H9 (cell line): ENCODE data around the gene ZNF407. TPM values are rescaled to one million over a fixed set of nuclear protein-coding genes. Genes with fewer than 3 reads are reported as not detected.

Experiments used
- DNase-seq: peaks from one replicate; pipeline ENCODE4 v3.0.0-alpha.2; 2017
- H2AFZ ChIP-seq: one replicate; pipeline ENCODE4 v1.6.1; 2013; ENCODE audit warnings: mild to moderate bottlenecking, low read length, control low read depth, moderate library complexity
- H2AK5ac ChIP-seq: 2 replicates; pipeline ENCODE4 v1.6.1; 2013; ENCODE audit warnings: low read length, control low read depth, mixed read lengths; ENCODE audit not compliant: insufficient read length
- H2BK120ac ChIP-seq: one replicate; pipeline ENCODE4 v1.6.1; 2013; ENCODE audit warnings: low read depth, mild to moderate bottlenecking, low read length, control low read depth, inconsistent platforms; ENCODE audit not compliant: poor library complexity, severe bottlenecking
- H2BK12ac ChIP-seq: 2 replicates; pipeline ENCODE4 v1.6.1; 2013; ENCODE audit warnings: low read length, control low read depth, mixed read lengths, low read depth; ENCODE audit not compliant: insufficient read length
- H2BK15ac ChIP-seq: 2 replicates; pipeline ENCODE4 v1.6.1; 2013; ENCODE audit warnings: low read depth, low read length, control low read depth
- H2BK20ac ChIP-seq: one replicate; pipeline ENCODE4 v1.6.1; 2013; ENCODE audit warnings: low read depth, mild to moderate bottlenecking, low read length, control low read depth, inconsistent platforms; ENCODE audit not compliant: poor library complexity, severe bottlenecking
- H2BK5ac ChIP-seq: 2 replicates; pipeline ENCODE4 v1.6.1; 2013; ENCODE audit warnings: low read length, control low read depth, mixed read lengths; ENCODE audit not compliant: insufficient read length
- H3K14ac ChIP-seq: 2 replicates; pipeline ENCODE4 v1.6.1; 2013; ENCODE audit warnings: low read length, control low read depth; ENCODE audit not compliant: insufficient read depth
- H3K18ac ChIP-seq: 2 replicates; pipeline ENCODE4 v1.6.1; 2013; ENCODE audit warnings: low read depth, mild to moderate bottlenecking, mixed read lengths, low read length, control low read depth; ENCODE audit not compliant: insufficient read length
- H3K23ac ChIP-seq: 2 replicates; pipeline ENCODE4 v1.6.1; 2013; ENCODE audit warnings: low read length, control low read depth, mixed read lengths, low read depth; ENCODE audit not compliant: insufficient read length
- H3K23me2 ChIP-seq: 2 replicates; pipeline ENCODE4 v1.6.1; 2013; ENCODE audit warnings: low read depth, mild to moderate bottlenecking, mixed read lengths, low read length, control low read depth; ENCODE audit not compliant: insufficient read length, poor library complexity, severe bottlenecking
- H3K27ac ChIP-seq: 2 replicates; pipeline ENCODE4 v1.5.1; 2013; ENCODE audit warnings: low read length, control low read depth, mixed read lengths, low read depth; ENCODE audit not compliant: insufficient read length
- H3K27me3 ChIP-seq: 2 replicates; pipeline ENCODE4 v1.6.1; 2013; ENCODE audit warnings: low read length, control low read depth, inconsistent platforms; ENCODE audit not compliant: insufficient read depth
- H3K4ac ChIP-seq: 2 replicates; pipeline ENCODE4 v1.6.1; 2013; ENCODE audit warnings: low read depth, mild to moderate bottlenecking, control low read depth, inconsistent platforms, low read length, moderate library complexity
- H3K4me1 ChIP-seq: 2 replicates; pipeline ENCODE4 v1.6.1; 2013; ENCODE audit warnings: low read length, control low read depth, inconsistent platforms; ENCODE audit not compliant: insufficient read depth
- H3K4me2 ChIP-seq: 2 replicates; pipeline ENCODE4 v1.6.1; 2013; ENCODE audit warnings: low read length, control low read depth, mixed read lengths; ENCODE audit not compliant: insufficient read length, insufficient read depth
- H3K56ac ChIP-seq: 2 replicates; pipeline ENCODE4 v1.6.1; 2013; ENCODE audit warnings: low read depth, mild to moderate bottlenecking, mixed read lengths, low read length, control low read depth; ENCODE audit not compliant: insufficient read length
- H3K79me1 ChIP-seq: 2 replicates; pipeline ENCODE4 v1.6.1; 2013; ENCODE audit warnings: low read depth, mild to moderate bottlenecking, moderate library complexity, low read length, control low read depth, inconsistent platforms; ENCODE audit not compliant: insufficient read depth, poor library complexity, severe bottlenecking
- H3K79me2 ChIP-seq: 2 replicates; pipeline ENCODE4 v1.6.1; 2013; ENCODE audit warnings: low read length, control low read depth, inconsistent platforms; ENCODE audit not compliant: insufficient read depth
- H3K9ac ChIP-seq: 2 replicates; pipeline ENCODE4 v1.6.1; 2013; ENCODE audit warnings: low read length, control low read depth, mixed read lengths; ENCODE audit not compliant: insufficient read length; ENCODE audit errors: extremely low read depth
- H3K9me3 ChIP-seq: one replicate; pipeline ENCODE4 v1.6.1; 2013; ENCODE audit warnings: low read depth, low read length, inconsistent platforms; ENCODE audit not compliant: control insufficient read depth
- H3T11ph ChIP-seq: one replicate; pipeline ENCODE4 v1.6.1; 2013; ENCODE audit warnings: mild to moderate bottlenecking, low read length, control low read depth, inconsistent platforms
- H4K20me1 ChIP-seq: one replicate; pipeline ENCODE4 v1.6.1; 2013; ENCODE audit not compliant: control insufficient read depth, insufficient read length, insufficient read depth
- H4K5ac ChIP-seq: 2 replicates; pipeline ENCODE4 v1.6.1; 2013; ENCODE audit warnings: low read depth, mild to moderate bottlenecking, mixed read lengths, low read length, control low read depth; ENCODE audit not compliant: insufficient read length
- H4K8ac ChIP-seq: replicated peaks from 2 replicates; pipeline ENCODE4 v1.6.1; 2013; ENCODE audit warnings: low read length, control low read depth, mixed read lengths, low read depth; ENCODE audit not compliant: insufficient read length
- H4K91ac ChIP-seq: 2 replicates; pipeline ENCODE4 v1.6.1; 2013; ENCODE audit warnings: low read depth, mild to moderate bottlenecking, moderate library complexity, mixed read lengths, low read length, control low read depth; ENCODE audit not compliant: insufficient read length
- H3K27ac Mint-ChIP-seq, 3 experiments: 2 replicates in 2 of 3; 3 replicates in 1 of 3; pipeline ENCODE4 v1.8.0; 2020 to 2021; ENCODE audit warnings: mixed read lengths in 3 of 3, mild to moderate bottlenecking in 1 of 3, moderate library complexity in 1 of 3
- H3K27me3 Mint-ChIP-seq: 2 replicates; pipeline ENCODE4 v1.8.0; 2021; ENCODE audit warnings: low read depth, mild to moderate bottlenecking, moderate library complexity, mixed read lengths
- H3K36me3 Mint-ChIP-seq, 3 experiments: 2 replicates in 2 of 3; 3 replicates in 1 of 3; pipeline ENCODE4 v1.8.0; 2020 to 2021; ENCODE audit warnings: low read depth in 3 of 3, mixed read lengths in 3 of 3; ENCODE audit not compliant: insufficient read depth in 1 of 3
- H3K4me1 Mint-ChIP-seq, 2 experiments: 2 replicates each; pipeline ENCODE4 v1.8.0; 2020; ENCODE audit warnings: mixed read lengths in 2 of 2
- H3K4me3 Mint-ChIP-seq, 2 experiments: 2 replicates in 1 of 2; 3 replicates in 1 of 2; pipeline ENCODE4 v1.8.0; 2020 to 2021; ENCODE audit warnings: mild to moderate bottlenecking in 2 of 2, mixed read lengths in 2 of 2, moderate library complexity in 1 of 2
- H3K9me3 Mint-ChIP-seq, 2 experiments: 2 replicates in 1 of 2; 3 replicates in 1 of 2; pipeline ENCODE4 v1.8.0; 2020; ENCODE audit warnings: mild to moderate bottlenecking in 2 of 2, mixed read lengths in 2 of 2, moderate library complexity in 1 of 2
- CTCF ChIP-seq: fragments of 200-600 bp; sonication (generic); conservative IDR thresholded peaks from 3 replicates; pipeline ENCODE4 v1.8.0; 2021; ENCODE audit warnings: antibody characterized with exemption, mild to moderate bottlenecking
- WGBS: extraction: QIAGEN DNeasy Blood & Tissue Kit; methylation state at CpG from one replicate; pipeline ENCODE4 v1.1.7; 2013; ENCODE audit warnings: missing lambda C conversion rate, low lambda C conversion rate, mixed read lengths; ENCODE audit not compliant: insufficient read length; ENCODE audit errors: extremely low coverage; 5-methylcytosine and 5-hydroxymethylcytosine counted together
- total RNA-seq: library from RNA; stranded (reverse); gene quantifications from 2 replicates; pipeline ENCODE4 v1.2.1, GENCODE V29; 2021

The ZNF407 gene
- total RNA-seq, 1 experiment from 2014 or later, result 8.7 TPM

- H3K4me1 Mint-ChIP-seq, result peaks cover 37 to 42% of the 10 kb centered on the region in 2 experiments
- H3K27me3 ChIP-seq, result no peaks in the 10 kb centered on the region
- no peak for TF ChIP-seq CTCF
- H3K9ac ChIP-seq, result no peak overlapping the region
- no peak overlapping the region for H3K4me3 Mint-ChIP-seq
- no peak overlapping the region for H2BK15ac ChIP-seq
- H3K18ac ChIP-seq, result no peak overlapping the region
- no peak overlapping the region for H3K23ac ChIP-seq
- no peaks in the 10 kb centered on the region for H3K27me3 Mint-ChIP-seq
- no peaks in the 10 kb centered on the region for H3K9me3 Mint-ChIP-seq
- no peak overlapping the region for H3K27ac Mint-ChIP-seq
- no peak overlapping the region for H3T11ph ChIP-seq
- H3K9me3 ChIP-seq, result no peaks in the 10 kb centered on the region
- no peak overlapping the region for H3K27ac ChIP-seq
- no peak overlapping the region for H3K14ac ChIP-seq
- H3K23me2 ChIP-seq, result no peaks in the 10 kb centered on the region
- no peak overlapping the region for H2BK12ac ChIP-seq
- H2AK5ac ChIP-seq, result no peak overlapping the region
- H3K4me2 ChIP-seq, result no peak overlapping the region
- no peak overlapping the region for H3K4ac ChIP-seq
- H2BK120ac ChIP-seq, result no peak overlapping the region
- no peak overlapping the region for H4K5ac ChIP-seq
- no peak overlapping the region for H2AFZ ChIP-seq
- H3K56ac ChIP-seq, result no peak overlapping the region
- no peaks in the 10 kb centered on the region; the same call in 1 of the 2 replicates for H3K4me1 ChIP-seq
- no peak overlapping the region for H2BK20ac ChIP-seq
- no peaks in the 10 kb centered on the region for H4K20me1 ChIP-seq
- H4K8ac ChIP-seq, result no peak overlapping the region
- no peaks in the 10 kb centered on the region for H3K79me1 ChIP-seq
- no peak overlapping the region for H4K91ac ChIP-seq
- no peak for DNase-seq
- no peaks in the 10 kb centered on the region for H3K79me2 ChIP-seq
- H3K36me3 Mint-ChIP-seq, result no peaks in the 10 kb centered on the region
- no peak overlapping the region for H2BK5ac ChIP-seq
- WGBS, result no CpG with 5 or more reads among the region's 5 CpGs
These were observed 273.3 kb downstream of the ZNF407 start for GRCh38 chr18:74870950-74871349.
